ENCODE measurements around the gene MLLT3.

DNA sequence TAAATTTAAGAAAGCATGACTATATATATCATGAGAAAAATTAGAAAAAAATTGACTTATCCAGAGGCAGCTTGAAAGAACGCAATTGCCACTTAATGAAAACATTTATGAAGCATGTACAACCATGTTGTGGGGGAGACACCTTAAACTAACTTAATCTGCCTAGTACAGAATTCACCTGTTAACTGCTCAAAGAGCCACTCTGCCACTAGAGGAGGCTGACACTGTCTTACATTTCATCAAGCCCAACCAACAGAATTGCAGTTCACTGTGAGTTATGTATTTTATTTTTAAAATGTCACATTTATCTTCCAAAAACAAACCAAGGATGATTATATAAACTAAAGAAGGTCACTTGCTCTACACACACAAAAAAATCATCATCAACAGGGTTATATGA lies 252.9 kb downstream of the MLLT3 start:
- TF ChIP-seq, protein P1, sequence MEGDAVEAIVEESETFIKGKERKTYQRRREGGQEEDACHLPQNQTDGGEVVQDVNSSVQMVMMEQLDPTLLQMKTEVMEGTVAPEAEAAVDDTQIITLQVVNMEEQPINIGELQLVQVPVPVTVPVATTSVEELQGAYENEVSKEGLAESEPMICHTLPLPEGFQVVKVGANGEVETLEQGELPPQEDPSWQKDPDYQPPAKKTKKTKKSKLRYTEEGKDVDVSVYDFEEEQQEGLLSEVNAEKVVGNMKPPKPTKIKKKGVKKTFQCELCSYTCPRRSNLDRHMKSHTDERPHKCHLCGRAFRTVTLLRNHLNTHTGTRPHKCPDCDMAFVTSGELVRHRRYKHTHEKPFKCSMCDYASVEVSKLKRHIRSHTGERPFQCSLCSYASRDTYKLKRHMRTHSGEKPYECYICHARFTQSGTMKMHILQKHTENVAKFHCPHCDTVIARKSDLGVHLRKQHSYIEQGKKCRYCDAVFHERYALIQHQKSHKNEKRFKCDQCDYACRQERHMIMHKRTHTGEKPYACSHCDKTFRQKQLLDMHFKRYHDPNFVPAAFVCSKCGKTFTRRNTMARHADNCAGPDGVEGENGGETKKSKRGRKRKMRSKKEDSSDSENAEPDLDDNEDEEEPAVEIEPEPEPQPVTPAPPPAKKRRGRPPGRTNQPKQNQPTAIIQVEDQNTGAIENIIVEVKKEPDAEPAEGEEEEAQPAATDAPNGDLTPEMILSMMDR (IDR thresholded peaks at IDR 0.05), result no peak
- no peak for TF ChIP-seq POLR2A (IDR thresholded peaks at IDR 0.05)
- no peak for TF ChIP-seq POLR2AphosphoS5 (IDR thresholded peaks at IDR 0.05)

Measured in suprapubic skin (tissue), 4 donors.